ENCODE measurements around the gene DNAH2. TPM values are rescaled to one million over a fixed set of nuclear protein-coding genes. Genes with fewer than 3 reads are reported as not detected.
"Not testable (repeated sequence)": the region's sequence is repeated elsewhere in the genome, so short reads cannot be mapped to it uniquely, and the experiment has no call there.

Gene DNAH2
- polyA plus RNA-seq, 4 donors, result 0.16 to 0.47 (median 0.34) TPM

DNA sequence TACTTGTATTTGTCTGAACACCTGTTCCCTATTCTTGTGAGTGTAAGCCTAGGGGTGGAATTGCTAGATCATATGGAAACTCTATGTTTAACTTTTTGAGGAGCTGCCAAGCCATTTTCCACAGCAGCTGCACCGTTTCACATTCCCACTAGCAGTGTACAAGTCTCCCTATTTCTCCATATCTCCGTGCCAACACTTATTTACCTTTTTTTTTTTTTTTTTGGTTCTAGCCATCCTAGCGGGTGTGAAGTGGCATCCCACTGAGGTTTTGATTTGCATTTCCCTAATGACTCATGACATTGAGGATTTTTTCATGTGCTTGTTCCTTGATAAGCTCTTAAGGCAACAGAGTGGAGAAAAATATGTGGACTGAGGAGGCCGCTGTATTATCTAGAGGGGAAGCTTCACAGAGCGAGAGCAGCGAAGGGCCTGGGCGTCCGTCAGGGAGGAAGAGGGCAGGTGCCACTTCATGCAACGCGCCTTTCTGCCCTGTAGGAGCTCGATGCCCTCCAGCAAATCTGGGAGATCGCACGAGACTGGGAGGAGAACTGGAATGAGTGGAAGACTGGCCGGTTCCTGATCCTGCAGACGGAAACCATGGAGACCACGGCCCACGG lies 50.0 kb downstream of the DNAH2 start:
- DNase-seq (ENCODE audit: low read depth in 4 of 4, low spot score in 2 of 4), result no peak

DNA sequence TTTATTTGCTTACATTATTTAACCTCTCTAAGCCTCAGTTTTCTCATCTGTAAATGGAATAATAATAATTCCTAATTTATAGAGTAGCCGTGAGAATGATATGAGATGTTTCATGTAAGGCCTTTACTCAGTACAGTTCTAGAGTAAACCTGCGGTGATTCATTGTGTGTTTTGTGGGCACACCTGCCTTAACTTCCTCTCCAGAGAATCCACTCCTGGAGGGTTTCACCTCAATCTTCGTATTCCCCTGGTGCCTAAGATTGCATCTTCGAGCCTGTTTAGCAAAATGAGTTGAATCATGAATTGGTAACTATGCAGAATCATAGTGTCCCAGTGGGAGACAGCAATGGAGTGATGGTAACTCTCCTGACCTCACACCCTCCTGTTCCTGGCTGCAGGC lies 52.3 kb downstream of the DNAH2 start:
- DNase-seq (ENCODE audit: low read depth in 4 of 4, low spot score in 2 of 4), result no peak

DNA sequence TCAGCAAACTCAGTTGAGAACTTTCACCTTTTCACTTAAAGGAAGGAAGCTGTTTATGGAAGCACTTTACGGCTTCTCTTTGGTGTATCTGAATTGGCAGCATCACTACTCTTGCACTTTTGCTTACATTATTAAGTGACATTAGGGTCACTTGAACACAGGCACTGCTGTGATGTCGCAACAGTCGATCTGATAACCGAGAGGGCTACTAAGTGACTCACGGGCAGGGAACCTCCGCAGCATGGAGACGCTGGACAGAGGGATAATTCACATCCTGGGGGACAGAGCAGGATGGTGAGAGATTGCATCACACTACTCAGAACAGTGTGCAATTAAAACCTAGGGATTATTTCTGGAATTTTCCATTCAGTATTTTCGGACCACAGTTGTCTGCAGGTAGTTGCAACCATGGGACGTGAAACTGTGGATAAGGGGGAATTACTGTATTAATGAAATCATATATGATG lies 56.5 kb downstream of the DNAH2 start:
- DNase-seq (ENCODE audit: low read depth in 4 of 4, low spot score in 2 of 4), result no peak

DNA sequence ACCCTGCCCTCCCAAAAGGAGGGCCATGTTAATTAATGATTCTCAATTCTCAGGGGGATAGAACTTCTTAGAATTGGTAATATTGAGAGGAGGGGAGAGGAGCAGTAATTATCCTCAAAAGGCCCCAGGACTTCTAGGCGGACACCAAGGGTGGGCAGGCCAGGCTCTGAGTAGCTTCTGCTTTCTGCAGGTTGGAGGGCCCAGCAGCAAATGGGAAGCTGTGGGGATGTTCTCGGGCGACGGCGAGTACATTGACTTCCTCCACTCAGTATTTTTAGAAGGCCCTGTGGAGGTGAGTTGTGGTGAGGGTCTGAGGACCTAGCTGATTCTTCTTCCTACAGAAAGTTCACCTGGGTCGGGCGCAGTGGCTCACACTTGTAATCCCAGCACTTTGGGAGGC lies 57.5 kb downstream of the DNAH2 start:
- DNase-seq (ENCODE audit: low read depth in 4 of 4, low spot score in 2 of 4), result no peak

DNA sequence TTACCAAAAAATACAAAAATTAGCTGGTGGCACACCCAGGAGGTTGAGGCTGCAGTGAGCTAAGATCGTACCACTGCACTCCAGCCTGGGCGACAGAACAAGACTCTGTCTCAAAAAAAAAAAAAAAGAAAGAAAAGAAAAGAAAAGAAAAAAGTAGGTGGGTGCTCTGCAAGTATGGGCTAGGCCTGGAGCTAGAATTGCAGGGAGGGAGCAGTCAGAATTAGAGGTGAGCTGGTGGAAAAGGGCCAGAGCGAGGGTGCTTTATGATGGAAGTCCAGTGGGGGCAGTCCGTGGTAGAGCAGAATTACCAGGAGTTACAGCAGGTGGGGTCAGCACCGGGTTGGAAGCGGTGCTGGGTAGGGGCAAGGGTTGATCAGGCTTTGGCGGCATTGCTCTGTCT lies 59.5 kb downstream of the DNAH2 start:
- no peak for DNase-seq (ENCODE audit: low read depth in 4 of 4, low spot score in 2 of 4)

DNA sequence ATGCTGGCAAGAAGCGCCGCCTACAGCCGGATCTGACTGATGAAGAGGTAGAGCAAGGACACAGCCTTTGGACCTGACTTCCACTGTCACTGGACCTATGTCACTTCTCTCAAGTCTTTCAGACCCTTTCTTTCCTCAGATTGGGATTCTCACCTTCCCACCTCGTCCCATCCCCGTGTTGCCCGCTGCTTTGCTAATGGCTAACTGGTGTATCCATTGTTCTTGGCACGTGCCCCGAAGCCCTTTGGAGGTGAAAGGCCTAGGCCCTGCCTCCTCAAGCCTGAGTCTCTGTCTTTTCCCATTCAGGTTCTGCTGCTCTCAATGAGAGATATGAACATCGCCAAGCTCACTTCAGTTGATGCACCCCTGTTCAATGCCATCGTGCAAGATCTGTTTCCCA lies 63.2 kb downstream of the DNAH2 start:
- DNase-seq (ENCODE audit: low read depth in 4 of 4, low spot score in 2 of 4), result no peak

DNA sequence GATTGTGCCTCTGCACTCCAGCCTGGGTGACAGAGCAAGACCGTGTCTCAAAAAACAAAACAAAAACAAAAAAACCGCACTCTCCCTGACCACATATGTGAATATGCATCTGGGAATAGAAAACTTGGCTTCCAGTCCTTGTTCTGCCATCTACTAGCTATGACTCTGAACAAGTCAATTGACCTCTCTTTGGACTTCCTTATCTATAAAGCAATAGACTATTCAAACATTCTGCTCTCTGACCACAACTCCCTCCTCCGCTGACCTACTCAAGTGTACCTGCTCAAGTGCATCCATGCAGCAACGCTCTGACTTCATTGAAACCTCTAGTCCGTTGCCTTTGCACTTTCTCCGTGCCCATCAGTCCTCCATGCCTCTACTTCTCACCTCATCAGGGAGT lies 63.9 kb downstream of the DNAH2 start:
- DNase-seq (ENCODE audit: low read depth in 4 of 4, low spot score in 2 of 4), result no peak

DNA sequence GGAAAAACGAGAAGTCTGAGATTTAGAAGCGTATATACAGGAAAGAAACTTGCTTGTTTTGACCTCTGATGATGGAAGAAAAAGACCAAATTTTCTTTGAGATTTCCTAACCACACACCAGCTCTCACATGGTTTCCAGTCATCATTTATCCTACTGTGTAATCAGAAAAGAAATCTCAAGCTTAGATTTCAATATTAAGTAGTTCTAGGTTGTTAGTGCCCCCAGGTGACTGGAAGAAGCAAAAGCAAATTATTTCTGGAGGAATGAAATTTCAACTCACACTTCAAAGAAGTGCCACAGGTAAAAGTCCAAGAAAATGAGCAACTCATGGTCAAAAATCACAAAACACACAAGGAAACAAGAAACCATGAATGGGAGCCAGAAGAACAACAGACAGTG lies 64.7 kb downstream of the DNAH2 start:
- DNase-seq (ENCODE audit: low read depth in 4 of 4, low spot score in 2 of 4), result no peak

DNA sequence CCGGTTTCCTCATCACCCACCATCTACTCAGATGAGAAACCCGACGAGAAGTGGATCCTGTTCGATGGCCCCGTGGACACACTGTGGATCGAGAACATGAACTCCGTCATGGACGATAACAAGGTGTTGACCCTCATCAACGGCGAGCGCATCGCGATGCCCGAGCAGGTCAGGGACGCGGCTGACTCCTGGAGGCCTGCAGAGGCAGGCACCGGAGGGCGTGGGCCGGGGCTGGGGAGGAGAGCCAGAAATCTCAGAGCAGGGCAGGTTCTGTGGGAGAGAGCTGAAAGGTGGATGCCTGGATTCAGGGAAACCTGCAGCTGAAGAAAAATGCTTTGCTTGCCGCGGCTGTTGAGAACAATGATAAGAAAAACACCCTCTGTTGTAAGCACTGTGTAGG lies 69.3 kb downstream of the DNAH2 start:
- DNase-seq (ENCODE audit: low read depth in 4 of 4, low spot score in 2 of 4), result no peak

DNA sequence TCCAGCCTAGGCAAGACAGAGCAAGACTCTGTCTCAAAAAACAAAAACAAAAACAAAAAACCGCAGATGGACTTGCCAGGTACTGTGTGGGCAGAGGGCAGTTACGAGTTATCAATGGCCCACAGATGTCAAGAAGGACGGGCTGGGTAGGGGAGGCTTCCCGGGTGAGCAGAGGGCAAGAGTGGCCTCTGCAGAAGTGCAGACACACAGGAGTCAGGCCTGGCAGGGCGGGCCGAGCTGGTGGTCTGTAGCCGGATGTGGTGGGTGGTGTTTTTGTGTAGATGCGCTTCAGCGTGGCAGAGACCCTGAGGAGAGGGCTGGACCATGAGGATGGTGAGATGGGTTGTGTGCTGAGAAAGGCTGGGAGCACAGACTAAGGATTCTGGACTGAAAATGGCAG lies 71.6 kb downstream of the DNAH2 start:
- no peak for DNase-seq (ENCODE audit: low read depth in 4 of 4, low spot score in 2 of 4)

DNA sequence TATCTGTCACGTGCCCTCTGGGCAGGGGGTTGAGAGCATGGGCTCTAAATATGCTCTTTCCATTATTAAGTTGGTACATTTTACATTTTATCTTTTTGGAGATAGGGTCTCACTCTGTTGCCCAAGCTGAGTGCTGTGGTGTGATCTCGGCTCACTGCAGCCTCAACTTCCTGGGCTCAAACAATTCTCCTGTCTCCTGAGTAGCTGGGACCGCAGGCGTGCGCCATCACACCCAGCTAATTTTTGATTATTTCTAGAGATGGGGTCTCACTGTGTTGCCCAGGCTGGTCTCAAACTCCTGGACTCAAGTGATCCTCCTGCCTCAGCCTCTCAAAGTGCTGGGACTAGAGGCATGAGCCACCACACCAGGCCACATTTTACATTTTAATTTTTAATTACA lies 72.6 kb downstream of the DNAH2 start:
- no peak for DNase-seq (ENCODE audit: low read depth in 4 of 4, low spot score in 2 of 4)

DNA sequence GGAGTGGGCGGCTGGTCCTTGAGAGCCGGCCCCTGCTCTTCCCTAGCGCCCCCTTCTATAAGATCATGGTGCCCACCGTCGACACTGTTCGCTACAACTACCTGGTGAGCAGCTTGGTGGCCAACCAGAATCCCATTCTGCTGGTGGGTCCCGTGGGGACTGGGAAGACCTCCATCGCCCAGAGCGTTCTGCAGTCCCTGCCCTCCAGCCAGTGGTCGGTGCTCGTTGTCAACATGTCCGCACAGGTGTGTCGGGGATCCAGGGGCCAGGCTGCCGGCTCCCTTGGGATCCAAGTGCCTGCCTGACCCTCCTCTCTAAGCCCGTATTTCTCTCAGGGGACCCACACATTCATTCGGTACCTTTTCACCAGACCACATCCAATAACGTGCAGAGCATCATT lies 75.1 kb downstream of the DNAH2 start:
- DNase-seq (ENCODE audit: low read depth in 4 of 4, low spot score in 2 of 4), result no peak

DNA sequence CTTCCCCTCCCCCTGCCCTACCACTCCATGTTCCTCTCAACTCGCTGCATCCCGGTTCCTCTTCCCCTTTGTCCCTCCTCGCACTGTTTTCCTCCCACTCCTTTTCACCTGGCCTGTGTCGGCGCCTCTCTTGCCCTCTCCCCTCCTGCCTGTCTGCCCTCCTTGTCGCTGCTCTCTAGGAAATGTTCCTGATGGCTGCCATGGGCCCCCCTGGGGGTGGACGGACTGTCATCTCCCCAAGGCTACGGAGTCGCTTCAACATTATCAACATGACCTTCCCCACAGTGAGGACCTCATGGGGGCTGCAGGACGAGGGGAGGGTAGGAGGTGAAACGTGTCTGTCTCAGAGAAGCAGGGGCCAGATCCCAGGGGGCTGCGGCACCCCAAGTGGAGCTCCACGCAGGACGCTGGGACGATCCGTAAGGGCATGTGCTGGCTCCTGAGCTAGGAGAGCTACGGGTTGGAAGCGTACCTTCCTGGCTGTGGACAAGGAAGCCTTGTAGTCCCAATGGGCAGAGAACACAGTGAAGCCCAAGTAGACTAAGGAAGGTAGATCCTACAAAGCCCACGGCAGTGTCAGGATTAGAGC lies 76.6 kb downstream of the DNAH2 start:
- no peak for DNase-seq (ENCODE audit: low read depth in 4 of 4, low spot score in 2 of 4)

DNA sequence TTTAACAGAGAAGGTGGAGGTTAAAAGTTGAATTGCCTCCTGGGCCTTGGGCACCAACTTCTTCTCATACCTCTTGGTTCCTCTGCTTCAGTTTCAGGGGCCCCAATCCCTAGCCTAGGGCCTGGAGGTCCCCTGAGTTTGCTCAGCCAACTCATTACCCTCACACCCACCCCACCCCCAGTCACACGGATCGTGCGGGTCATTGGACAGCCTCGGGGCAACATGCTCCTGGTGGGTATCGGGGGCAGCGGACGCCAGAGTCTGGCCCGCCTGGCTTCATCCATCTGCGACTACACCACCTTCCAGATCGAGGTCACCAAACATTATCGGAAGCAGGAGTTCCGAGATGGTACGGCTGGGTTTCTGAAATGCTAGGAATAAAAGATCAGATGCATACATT lies 80.4 kb downstream of the DNAH2 start:
- no peak for DNase-seq (ENCODE audit: low read depth in 4 of 4, low spot score in 2 of 4)

DNA sequence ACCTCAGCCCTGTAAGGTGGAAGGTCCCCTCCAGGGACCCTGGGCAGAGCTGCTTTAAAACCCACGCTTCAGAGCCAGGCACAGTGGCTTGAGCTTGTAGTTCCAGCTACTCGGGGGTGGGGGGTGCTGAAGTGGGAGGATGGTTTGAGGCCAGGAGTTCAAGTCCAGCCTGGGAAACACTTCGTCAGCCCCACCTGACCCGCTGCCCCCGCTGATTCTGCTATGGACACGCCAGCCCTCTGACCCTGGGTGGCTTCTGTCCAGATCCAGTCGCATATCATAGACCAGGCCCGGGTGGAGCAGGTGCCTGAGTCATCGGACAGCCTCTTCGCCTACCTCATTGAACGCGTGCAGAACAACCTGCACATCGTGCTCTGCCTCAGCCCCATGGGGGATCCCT lies 81.3 kb downstream of the DNAH2 start:
- no peak for DNase-seq (ENCODE audit: low read depth in 4 of 4, low spot score in 2 of 4)

DNA sequence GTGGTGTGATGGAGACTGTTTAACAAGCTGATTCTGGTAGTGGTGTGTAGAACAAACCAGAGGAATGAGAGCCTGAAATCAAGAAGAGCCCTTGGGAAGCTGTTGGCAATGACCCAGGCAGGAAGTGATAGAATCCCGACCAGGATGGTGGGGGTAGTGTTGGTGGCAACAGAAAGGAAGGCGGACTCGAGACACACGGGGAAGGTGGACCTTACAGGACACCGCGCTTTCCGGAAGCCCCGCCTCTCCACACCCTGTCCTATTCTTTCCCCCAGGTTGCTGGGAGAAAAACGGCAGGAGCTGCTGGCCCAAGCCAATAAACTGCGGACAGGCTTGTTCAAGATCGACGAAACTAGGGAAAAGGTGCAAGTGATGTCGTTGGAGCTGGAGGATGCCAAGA lies 86.4 kb downstream of the DNAH2 start:
- DNase-seq (ENCODE audit: low read depth in 4 of 4, low spot score in 2 of 4), result no peak

DNA sequence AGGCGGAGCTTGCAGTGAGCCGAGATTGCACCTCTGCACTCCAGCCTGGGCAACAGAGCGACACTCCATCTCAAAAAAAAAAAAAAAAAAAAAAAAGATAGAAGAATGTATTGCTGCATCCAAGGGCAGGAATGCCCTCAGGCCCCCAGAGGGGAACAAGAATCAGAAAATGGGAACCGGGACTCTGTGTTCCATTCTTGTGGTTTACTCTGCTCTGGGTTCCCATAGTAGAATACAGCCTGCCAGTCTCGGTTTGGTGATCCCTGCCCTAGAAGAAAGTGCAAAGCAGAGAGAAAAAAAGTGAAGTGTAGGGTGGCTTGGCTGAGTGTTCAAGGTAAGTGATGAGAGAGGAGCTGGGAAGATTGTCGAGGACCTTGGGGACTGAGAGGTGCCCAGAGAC lies 89.0 kb downstream of the DNAH2 start:
- no peak for DNase-seq (ENCODE audit: low read depth in 4 of 4, low spot score in 2 of 4)

DNA sequence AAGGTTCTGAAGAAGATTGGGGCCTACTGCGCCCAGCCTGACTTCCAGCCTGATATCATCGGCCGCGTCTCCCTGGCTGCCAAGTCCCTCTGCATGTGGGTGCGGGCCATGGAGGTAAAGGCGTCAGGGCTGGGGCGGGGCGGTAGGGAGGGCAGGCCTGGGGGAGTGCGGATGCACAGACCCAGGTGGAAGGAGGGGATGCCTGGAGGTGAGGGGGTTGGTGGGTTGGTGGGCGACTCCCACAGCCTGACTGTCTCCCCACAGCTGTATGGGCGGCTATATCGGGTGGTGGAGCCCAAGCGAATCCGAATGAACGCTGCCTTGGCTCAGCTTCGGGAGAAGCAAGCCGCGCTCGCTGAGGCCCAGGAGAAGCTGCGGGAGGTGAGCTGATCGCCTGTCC lies 89.7 kb downstream of the DNAH2 start:
- no peak for DNase-seq (ENCODE audit: low read depth in 4 of 4, low spot score in 2 of 4)

DNA sequence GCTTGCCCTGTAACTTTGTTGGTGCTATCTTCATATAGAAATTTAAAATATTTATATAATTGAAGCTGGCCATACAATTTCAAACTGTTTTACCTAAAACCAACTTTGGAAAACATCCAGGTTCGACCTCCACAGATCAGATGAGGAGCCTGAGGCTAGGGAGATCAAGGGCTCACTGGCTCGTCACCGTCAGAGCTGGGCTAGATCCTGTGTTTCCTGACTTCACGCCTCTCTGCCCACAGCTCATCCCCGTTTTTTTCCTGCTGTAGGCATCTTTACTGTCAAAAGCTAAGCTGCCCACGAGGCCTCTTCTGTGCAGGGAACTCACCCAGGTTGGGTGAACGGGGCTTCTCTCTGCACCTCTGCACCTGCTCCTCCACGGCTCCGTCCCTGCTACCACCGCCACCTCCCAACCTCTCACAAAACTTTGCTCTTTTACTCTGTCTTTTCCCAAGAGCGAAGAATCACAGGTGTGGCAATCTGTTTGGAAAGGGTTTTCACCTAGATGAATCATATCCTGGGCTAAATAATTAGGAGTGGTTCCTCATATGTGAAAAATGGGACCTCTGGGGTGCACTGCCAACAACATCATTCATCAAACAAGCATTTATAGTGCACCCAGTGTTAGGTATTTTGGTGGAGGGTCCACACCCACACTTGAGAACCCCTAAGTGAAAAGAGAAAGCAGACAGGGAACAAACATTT lies 91.7 kb downstream of the DNAH2 start:
- DNase-seq (ENCODE audit: low read depth in 4 of 4, low spot score in 2 of 4), result no peak

DNA sequence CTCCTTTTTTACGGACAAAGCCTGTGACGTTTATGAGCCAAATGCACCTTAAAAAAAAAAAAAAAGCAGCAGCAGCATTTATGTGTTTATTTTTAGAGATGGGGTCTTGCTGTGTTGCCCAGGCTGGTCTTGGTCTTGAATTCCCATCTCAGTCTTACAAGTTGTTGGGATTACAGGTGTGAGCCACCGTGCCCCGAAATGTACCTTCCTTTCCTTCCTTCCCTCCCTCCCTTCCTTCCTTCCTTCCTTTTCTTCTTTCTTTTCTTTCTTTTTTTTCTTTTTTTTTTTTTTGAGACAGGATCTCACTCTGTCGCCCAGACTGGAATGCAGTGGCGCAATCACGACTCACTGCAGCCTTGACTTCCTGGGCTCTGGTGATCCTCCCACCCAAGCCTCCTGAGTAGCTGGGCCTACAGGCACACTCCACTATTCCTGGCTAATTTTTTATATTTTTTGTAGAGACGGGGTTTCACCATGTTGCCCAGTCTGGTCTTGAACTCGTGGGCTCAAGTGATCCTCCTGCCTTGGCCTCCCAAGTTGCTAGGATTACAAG lies 92.3 kb downstream of the DNAH2 start:
- DNase-seq (ENCODE audit: low read depth in 4 of 4, low spot score in 2 of 4), result not testable (repeated sequence)

DNA sequence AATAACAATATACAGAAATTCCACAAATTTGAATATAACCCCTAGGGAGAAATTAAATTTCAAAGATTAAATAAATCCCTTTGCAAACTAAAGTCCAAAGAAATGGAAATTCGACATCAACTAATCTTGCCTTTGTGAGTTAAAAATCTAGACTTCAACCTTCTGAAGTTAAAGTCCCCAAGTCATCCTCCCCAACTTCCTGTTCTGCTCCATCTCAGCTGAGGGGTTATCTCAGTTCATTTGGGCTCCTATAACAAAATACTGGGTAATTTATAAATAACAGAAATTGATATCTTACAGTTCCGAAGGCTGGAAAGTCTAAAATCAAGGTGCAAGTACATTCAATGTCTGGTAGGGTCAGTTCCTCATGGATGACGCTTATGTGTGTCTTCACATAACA lies 93.7 kb downstream of the DNAH2 start:
- no peak for DNase-seq (ENCODE audit: low read depth in 4 of 4, low spot score in 2 of 4)

DNA sequence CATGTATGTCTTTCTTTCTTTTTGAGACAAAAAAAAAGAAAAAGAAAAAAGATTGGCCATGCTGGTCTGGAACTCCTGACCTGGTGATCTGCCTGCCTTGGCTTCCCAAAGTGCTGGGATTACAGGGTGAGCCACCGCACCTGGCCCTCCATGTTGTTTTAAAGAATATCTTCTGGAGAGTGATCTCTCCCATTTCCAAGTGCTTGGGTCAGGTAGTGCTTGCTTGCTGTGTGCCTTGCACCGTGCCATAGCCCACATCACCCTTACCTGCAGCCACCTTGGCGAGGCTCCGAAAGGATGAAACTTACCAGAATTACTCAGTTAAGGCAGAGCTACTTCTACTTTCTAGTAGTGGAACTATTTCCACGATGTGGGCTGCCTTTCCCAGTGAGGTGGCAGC lies 97.4 kb downstream of the DNAH2 start:
- no peak for DNase-seq (ENCODE audit: low read depth in 4 of 4, low spot score in 2 of 4)
